Ureter (tissue), 1 donor: Measurements from ENCODE around the gene ISYNA1. TPM values are rescaled to one million over a fixed set of nuclear protein-coding genes. Genes with fewer than 3 reads are reported as not detected.

Experiments used
- DNase-seq: peaks from one replicate; pipeline ENCODE4 v3.0.0-alpha.2; 2020; ENCODE audit warnings: low spot score
- total RNA-seq: library from RNA; stranded (reverse); gene quantifications from one replicate; pipeline ENCODE4 v1.2.4, GENCODE V29; 2023
- donor health status: DM: yes; HTN: yes; CAD: no.

ISYNA1 gene
- total RNA-seq, result 116 TPM

GRCh38 chr19:18437491-18438330, at the start of gene ISYNA1:
ISYNA1 (minus strand) TSS chr19:18438133; CDS start chr19:18437979, 154 bp downstream.
- no peak for DNase-seq

GRCh38 chr19:18486746-18487145, 48.8 kb upstream of the ISYNA1 start:
- no peak for DNase-seq

GRCh38 chr19:18484992-18485391, 47.1 kb upstream of the ISYNA1 start:
- DNase-seq, result no peak

DNA sequence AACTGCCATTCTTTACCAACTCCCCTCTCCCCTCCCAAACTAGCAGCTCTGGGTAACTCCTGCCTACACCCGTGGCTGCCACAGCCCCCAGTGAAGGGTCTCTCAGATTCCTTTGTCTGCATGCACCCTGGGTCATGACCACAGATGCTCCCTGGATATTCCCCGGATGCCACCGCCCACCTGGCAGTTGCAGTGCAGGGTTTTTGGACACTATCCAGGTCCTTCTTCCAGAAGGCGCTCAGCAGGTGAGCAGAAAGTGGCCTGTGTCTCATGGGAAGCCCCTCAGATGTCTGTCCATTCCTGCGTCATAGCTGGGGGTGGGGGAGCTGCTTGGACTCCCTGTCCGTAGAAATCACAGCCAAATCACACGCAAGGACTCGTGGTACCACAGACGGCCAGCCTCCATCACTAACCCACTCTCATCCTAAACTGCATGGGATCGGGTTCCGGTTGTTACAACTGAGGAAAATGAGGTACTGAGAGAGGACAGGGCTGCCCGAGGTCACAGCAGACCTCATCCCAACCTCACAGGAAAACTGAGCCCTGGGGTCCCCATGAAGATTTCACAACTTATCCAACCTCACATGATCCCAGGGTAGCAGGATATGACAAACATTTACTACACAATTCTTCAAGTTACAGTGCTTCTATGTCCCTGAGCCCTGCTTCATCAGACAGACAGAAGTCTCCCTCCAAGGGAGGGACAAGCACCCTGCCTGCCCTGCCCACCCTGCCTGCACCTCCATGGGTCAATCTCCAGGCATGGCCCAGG, 45.4 kb upstream of the ISYNA1 start:
- no peak for DNase-seq

- no peak for DNase-seq
Observed at GRCh38 chr19:18481505-18482222, 43.7 kb upstream of the ISYNA1 start.

- peak; percentile 81 for DNase-seq
Observed at GRCh38 chr19:18480006-18480691, 42.2 kb upstream of the ISYNA1 start.

DNA sequence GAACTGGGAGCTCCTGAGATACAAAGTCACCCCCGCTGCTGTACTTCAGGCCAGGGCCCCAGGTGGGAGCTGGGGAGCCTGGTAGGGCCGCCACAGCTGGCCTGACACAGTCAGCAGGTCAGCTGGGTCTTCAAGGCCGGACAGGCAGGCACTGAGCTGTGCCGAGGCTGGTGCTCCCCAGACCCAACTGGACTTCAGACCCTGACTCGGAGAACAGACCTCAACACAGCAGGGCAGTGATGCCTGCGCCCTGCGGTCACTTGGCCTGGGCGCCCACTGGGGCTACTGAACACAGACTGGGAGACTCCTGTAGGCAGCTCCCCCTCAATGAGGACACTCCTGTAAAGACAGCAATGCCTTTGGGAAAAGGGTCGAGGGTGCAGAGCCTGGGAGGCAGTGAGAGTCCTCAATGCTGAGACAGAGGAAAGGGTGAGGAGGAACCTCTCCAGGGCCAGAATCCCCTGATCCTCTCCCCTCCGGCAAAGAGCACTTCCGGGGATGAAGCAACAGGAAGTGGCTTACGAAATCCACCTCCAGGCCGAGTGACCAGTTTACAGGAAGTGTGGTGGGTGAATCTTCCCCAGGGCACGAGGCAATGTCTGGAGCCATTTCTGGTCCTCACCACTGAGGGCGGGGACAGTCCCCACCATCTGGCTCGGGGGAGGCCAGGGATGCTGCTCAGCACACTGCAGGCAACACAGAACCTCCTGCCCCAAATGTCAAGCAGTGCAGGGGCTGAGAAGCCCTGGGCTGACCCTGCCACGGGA, 40.8 kb upstream of the ISYNA1 start:
- peak; percentile 87 for DNase-seq

DNA sequence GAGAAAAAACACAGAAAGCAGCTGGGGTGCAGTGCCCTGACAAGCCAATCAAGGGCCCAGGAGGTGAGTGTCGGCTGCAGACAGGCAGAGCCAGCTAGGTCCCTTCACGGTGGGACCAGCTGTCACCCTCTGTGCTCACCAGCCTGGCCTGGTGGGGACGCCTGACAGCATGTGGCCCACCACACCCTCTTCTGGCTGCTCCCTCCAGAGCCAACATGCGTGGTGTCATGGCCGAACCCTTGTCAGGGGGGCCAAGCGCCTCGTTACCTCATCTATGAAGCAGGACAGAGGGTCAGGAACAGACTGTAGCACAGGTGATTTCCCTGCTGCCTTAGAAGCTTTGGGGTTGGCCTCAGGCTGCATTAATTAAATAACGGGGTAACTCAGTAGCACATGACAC, 40.0 kb upstream of the ISYNA1 start:
- no peak for DNase-seq

DNA sequence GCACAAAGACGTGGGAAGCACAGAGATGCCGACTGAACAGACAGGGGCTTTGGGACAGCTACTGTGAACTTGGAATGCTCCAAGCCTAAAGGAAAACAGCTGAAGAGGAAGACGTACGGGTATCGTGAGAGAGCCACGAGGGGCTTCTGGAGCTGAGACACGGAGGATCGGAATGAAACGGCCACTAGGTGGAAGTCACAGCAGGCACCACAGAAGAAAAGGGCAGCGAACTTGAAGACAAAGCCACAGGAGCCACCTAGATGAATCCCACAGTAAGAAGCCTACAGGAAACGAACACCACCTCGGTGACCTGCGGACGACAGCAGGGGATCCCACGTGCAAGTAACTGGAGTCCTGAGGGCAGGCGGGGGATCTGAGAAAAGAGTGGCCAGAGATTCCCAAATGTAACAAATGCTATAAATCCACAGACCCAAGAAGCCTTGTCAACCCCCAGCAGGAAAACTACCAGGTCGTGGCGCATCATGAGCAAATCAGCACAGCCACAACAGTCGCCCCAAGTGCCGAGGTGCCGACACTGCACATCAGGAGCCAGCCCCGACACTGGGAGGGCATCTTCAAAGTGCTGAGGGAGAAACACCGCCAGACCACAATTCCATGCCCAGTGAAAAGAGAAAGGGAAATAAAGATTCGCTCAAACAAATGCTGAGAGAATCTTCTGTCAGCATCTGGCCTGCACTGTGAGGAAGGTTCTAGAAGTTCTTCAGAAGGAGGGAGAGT, 39.3 kb upstream of the ISYNA1 start:
- no peak for DNase-seq

DNA sequence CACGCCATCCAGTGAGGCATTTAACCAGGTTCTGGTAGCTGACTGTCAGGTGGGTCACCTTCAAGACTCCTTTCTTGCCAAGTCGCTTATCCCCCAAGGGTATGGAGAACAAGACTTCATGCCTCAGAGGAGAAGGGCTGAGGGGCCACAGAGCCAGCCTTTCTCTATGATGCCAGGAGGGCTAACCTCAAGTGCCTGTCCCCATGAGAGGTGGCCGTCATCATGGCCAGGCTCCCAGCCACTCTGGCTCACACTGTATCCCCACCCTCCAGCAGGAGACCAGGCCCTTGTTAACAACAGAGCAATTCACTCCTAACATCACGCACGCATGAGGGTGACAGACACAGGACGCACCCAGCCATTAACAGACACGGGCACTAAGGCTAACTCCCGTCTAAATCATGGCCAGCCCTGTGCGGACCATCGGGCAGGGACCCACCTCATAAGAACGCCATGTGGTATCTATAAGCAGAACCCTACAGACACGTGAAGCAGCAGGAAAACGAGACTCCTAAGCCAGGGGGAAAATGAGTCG, 38.6 kb upstream of the ISYNA1 start:
- DNase-seq, result no peak

GRCh38 chr19:18475762-18476331, 37.9 kb upstream of the ISYNA1 start:
- no peak for DNase-seq

DNA sequence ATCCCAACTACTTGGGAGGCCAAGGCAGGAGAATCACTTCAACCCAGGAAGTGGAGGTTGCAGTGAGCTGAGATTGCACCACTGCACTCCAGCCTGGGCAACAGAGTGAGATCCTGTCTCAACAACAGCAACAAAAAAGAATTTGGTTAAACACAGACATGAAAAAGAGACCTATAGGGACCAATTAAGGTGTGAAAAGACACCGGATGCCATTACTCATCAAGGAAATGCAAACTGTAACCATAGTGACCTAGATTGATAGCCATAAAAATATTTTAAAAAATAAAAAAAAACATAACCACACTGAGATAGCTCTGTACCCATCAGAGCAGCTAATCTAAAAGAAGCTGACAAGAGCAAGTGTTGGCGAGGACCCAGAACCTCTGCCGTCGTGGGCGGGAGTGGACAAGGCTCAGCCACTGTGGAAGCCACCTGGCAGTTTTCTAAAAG, 37.1 kb upstream of the ISYNA1 start:
- DNase-seq, result no peak

DNA sequence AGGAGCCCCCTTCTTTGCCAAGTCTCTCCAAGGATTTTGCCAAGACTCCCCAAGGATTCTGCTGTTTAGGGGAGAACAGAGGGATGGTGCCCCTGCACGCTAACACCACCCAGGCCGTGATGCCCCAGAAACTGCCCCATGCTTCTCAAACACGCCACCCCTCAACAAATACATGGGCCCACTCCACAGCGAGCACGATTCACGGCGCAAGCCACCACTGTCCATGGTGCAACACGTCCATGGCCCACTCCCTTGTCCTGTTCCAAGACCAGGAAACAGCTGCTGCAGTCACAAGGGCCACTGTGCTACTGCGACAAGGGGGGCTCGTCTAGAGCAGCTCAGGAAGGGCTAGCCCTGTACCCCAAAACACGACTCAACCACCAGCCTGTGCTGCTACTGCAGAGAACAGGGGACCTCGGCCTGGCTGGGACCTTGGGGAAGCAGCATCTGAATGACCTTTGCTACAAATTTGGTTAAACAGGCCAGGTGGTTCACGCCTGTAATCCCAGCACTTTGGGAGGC, 36.5 kb upstream of the ISYNA1 start:
- no peak for DNase-seq

- no peak for DNase-seq
Observed at GRCh38 chr19:18473706-18474087, 35.8 kb upstream of the ISYNA1 start.

DNA sequence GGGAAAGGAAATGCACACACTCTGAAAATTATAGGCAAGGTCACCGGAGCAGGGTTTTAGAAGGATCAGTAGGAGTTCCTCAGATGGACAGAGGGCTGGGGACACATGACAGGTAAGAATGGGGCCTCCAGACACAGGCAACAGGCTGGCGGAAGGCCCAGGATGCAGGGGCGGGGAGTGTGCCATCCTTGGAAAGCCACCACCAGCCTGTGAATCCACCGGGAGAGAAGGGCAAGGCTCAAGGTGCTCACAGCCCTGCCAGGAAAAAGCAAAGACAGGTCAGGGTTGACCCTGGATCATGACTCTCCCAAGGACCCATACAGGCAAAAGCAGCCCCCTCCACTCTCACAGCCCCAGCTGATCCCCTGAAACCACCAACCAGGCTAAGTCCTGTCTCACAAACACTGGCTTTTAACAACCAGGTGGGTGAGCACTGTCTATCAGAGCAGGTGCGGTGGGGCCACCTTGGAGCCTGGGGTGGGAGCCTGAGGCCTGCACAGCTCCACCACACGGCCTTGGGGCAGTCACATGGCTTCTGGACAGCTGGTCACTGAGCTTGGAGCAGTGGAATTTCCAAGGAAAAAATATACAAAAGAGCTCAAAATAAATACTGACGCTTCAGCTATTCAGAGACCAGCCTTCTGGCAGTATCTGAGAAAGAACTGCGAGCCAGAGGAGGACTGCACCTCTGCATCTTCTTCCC, 35.2 kb upstream of the ISYNA1 start:
- no peak for DNase-seq

GRCh38 chr19:18470787-18471186, 32.9 kb upstream of the ISYNA1 start:
- no peak for DNase-seq

DNA sequence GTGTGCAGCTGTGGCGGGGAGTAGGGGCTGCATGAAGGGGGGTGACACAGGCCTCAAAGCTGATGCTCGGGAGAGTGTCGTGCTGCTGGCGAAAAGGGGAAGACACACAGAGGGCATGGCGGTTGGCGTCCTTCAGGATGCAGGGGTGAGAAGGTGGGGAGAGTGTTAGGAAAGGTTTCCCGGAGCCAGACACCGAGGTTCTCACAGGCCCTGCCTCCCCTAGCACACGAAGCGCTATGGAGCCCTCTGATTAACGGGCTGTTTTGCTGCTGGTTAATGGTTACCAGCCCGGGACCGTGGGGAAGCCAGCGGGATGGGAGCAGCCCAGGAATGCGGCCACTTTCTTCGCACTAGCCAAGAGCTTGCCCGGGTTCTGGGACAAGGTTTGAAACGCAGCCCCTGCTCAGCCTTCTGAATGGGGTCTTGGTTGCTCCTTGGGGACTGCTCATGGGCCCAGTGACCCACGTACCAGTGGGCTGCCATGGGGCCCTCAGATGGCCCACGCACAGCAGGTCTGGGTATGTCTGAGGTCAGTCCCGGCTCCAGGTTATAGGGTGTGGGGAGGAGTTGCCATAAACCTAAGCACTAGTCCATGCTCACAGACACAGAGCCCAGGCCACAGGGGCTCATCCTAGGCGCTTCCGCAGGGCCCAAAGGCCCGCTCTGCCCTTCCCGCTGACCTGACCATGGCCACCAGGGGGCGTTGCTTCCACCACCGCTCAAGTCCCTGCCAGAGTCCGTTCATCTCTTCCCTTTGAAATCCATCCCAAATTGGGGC, 31.3 kb upstream of the ISYNA1 start:
- no peak for DNase-seq

DNA sequence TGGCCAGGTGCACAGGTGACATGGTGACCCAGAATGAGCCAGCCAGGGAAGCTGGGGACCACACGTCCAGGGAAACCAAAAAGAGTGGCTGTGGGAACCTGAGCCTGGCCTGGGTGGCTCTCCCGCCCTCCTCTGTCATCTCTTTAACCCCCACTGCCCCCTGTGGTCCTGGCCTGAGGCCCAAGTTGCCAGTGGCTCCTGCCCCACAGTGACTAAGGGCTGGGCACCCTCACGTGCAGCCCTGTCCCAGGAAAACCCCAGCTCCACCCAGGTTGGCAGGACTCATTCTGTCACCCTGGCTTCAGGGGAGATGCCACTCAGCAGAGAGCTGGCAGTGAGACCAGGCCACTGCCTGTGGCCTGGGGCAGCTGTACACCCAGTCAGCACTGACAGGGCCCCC, 30.6 kb upstream of the ISYNA1 start:
- DNase-seq, result no peak
